Hepatocyte (in vitro differentiated cells): ENCODE results near the gene ICE1. TPM values are rescaled to one million over a fixed set of nuclear protein-coding genes. Genes with fewer than 3 reads are reported as not detected.

Source experiments
- DNase-seq: peaks from one replicate; pipeline ENCODE4 v3.0.0-alpha.2; 2016; ENCODE audit warnings: low spot score
- H2AFZ ChIP-seq: fragments of 200-600 bp; sonication (generic); 2 replicates; pipeline ENCODE4 v1.6.0; 2016; ENCODE audit warnings: antibody characterized with exemption, mild to moderate bottlenecking
- H3K27ac ChIP-seq: fragments of 200-600 bp; sonication (generic); 2 replicates; pipeline ENCODE4 v1.5.1; 2016; ENCODE audit warnings: mild to moderate bottlenecking
- H3K27me3 ChIP-seq: fragments of 200-600 bp; sonication (generic); 2 replicates; pipeline ENCODE4 v1.6.1; 2016
- H3K36me3 ChIP-seq: fragments of 200-600 bp; sonication (generic); replicated peaks from 2 replicates; pipeline ENCODE4 v1.5.1; 2016; ENCODE audit warnings: low read depth; ENCODE audit not compliant: insufficient read depth
- H3K4me1 ChIP-seq: fragments of 200-600 bp; sonication (generic); 2 replicates; pipeline ENCODE4 v1.5.1; 2016; ENCODE audit warnings: mild to moderate bottlenecking, moderate library complexity; ENCODE audit not compliant: insufficient read depth
- H3K4me2 ChIP-seq: fragments of 200-600 bp; sonication (generic); 2 replicates; pipeline ENCODE4 v1.6.0; 2016
- H3K4me3 ChIP-seq: fragments of 200-600 bp; sonication (generic); 2 replicates; pipeline ENCODE4 v1.5.1; 2016; ENCODE audit warnings: mild to moderate bottlenecking
- H3K79me2 ChIP-seq: fragments of 200-600 bp; sonication (generic); 2 replicates; pipeline ENCODE4 v1.6.0; 2017; ENCODE audit warnings: mild to moderate bottlenecking
- H3K9me2 ChIP-seq: fragments of 200-600 bp; sonication (generic); replicated peaks from 2 replicates; pipeline ENCODE4 v1.6.0; 2017; ENCODE audit warnings: mild to moderate bottlenecking; ENCODE audit not compliant: insufficient read depth
- H3K9me3 ChIP-seq: fragments of 200-600 bp; sonication (generic); 2 replicates; pipeline ENCODE4 v1.5.1; 2016; ENCODE audit warnings: low read depth, mild to moderate bottlenecking
- H4K20me1 ChIP-seq: fragments of 200-600 bp; sonication (generic); 2 replicates; pipeline ENCODE4 v1.6.0; 2016; ENCODE audit warnings: mild to moderate bottlenecking; ENCODE audit not compliant: insufficient read depth, poor library complexity, severe bottlenecking
- EZH2 ChIP-seq: fragments of 200-600 bp; sonication (generic); IDR thresholded peaks from 2 replicates; pipeline ENCODE4 v1.6.1; 2016; ENCODE audit warnings: antibody characterized with exemption, mild to moderate bottlenecking, borderline replicate concordance
- EZH2phosphoT487 ChIP-seq: fragments of 200-600 bp; sonication (generic); IDR thresholded peaks from one replicate; pipeline ENCODE4 v1.6.1; 2018; ENCODE audit warnings: antibody characterized with exemption, mild to moderate bottlenecking, low read depth, moderate library complexity; ENCODE audit not compliant: unreplicated experiment, severe bottlenecking
- WGBS: methylation state at CpG from one replicate; pipeline ENCODE4 v1.1.6; 2016; ENCODE audit warnings: low lambda C conversion rate; ENCODE audit errors: missing lambda C conversion rate; 5-methylcytosine and 5-hydroxymethylcytosine counted together
- polyA plus RNA-seq: library from polyadenylated mRNA; unstranded; fragments of >200 nt; fragmentation: Nextera tagmentation; extraction: Ambion mirVana; gene quantifications from 2 replicates; pipeline ENCODE4 v1.2.1, GENCODE V29; 2016
- total RNA-seq: library from RNA; depleted of rRNA; stranded (reverse); fragments of >200 nt; gene quantifications from 2 replicates; pipeline ENCODE4 v1.2.3, GENCODE V29; 2014
- TF ChIP-seq, protein P1 (sequence below): fragments of 200-600 bp; sonication (generic); IDR thresholded peaks from 2 replicates; pipeline ENCODE4 v1.5.1; 2016; ENCODE audit warnings: antibody characterized with exemption, mild to moderate bottlenecking; ENCODE audit not compliant: poor library complexity

Gene ICE1
- total and polyA plus RNA-seq, 2 experiments from 2014 or later = 9.5 to 26.5 TPM

GRCh38 chr5:5481206-5481605 is 58.7 kb downstream of the ICE1 start:
- no peak overlapping the region for H3K4me2 ChIP-seq
- H3K4me3 ChIP-seq = no peak overlapping the region
- no peaks in the 10 kb centered on the region for H3K27me3 ChIP-seq
- H4K20me1 ChIP-seq = no peaks in the 10 kb centered on the region
- H3K9me3 ChIP-seq = no peaks in the 10 kb centered on the region
- no peaks in the 10 kb centered on the region for H3K9me2 ChIP-seq
- no peak overlapping the region for H2AFZ ChIP-seq
- no peak overlapping the region for H3K27ac ChIP-seq
- 93% methylated on average over 3 of the region's 3 CpGs for WGBS
- peaks cover 7% of the 10 kb centered on the region for H3K36me3 ChIP-seq
- no peak for DNase-seq
- H3K79me2 ChIP-seq = no peaks in the 10 kb centered on the region
- TF ChIP-seq, protein P1, sequence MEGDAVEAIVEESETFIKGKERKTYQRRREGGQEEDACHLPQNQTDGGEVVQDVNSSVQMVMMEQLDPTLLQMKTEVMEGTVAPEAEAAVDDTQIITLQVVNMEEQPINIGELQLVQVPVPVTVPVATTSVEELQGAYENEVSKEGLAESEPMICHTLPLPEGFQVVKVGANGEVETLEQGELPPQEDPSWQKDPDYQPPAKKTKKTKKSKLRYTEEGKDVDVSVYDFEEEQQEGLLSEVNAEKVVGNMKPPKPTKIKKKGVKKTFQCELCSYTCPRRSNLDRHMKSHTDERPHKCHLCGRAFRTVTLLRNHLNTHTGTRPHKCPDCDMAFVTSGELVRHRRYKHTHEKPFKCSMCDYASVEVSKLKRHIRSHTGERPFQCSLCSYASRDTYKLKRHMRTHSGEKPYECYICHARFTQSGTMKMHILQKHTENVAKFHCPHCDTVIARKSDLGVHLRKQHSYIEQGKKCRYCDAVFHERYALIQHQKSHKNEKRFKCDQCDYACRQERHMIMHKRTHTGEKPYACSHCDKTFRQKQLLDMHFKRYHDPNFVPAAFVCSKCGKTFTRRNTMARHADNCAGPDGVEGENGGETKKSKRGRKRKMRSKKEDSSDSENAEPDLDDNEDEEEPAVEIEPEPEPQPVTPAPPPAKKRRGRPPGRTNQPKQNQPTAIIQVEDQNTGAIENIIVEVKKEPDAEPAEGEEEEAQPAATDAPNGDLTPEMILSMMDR = no peak
- TF ChIP-seq EZH2 (no peak), EZH2phosphoT487 (no peak)
- no peaks in the 10 kb centered on the region for H3K4me1 ChIP-seq

GRCh38 chr5:5481633-5482032 is 59.2 kb downstream of the ICE1 start:
- no peak overlapping the region for H3K27ac ChIP-seq
- no peaks in the 10 kb centered on the region for H3K79me2 ChIP-seq
- no peaks in the 10 kb centered on the region for H3K27me3 ChIP-seq
- TF ChIP-seq, protein P1 = no peak
- TF ChIP-seq EZH2phosphoT487 (no peak), EZH2 (no peak)
- no peak overlapping the region for H3K4me3 ChIP-seq
- H3K4me2 ChIP-seq = no peak overlapping the region
- H3K36me3 ChIP-seq = peaks cover 7% of the 10 kb centered on the region
- no peaks in the 10 kb centered on the region for H3K9me2 ChIP-seq
- no peaks in the 10 kb centered on the region for H4K20me1 ChIP-seq
- H3K4me1 ChIP-seq = no peaks in the 10 kb centered on the region
- no peaks in the 10 kb centered on the region for H3K9me3 ChIP-seq
- WGBS = 97% methylated on average over 4 of the region's 4 CpGs
- no peak overlapping the region for H2AFZ ChIP-seq
- DNase-seq = no peak

DNA sequence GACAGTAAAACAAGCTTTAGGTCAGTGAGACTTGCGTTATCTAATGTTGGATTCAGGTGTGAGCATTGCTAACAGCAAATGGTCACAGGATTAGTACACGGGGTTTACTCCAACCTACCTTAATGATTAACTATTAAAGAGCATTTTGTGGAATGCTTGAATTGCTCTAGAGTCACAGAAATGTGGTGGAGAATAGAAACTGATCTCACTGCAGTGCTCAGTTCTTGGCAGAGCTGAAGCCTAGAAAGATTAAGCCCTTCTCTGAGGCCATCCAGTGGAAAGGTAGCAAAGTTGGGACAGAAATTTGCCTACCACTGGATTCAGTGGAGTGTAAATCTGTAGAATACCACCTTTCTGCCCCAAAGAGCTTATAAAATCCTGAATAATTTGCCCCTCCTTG is 60.9 kb downstream of the ICE1 start:
- 74% methylated on average over 2 of the region's 2 CpGs for WGBS
- H3K4me2 ChIP-seq = no peak overlapping the region

DNA sequence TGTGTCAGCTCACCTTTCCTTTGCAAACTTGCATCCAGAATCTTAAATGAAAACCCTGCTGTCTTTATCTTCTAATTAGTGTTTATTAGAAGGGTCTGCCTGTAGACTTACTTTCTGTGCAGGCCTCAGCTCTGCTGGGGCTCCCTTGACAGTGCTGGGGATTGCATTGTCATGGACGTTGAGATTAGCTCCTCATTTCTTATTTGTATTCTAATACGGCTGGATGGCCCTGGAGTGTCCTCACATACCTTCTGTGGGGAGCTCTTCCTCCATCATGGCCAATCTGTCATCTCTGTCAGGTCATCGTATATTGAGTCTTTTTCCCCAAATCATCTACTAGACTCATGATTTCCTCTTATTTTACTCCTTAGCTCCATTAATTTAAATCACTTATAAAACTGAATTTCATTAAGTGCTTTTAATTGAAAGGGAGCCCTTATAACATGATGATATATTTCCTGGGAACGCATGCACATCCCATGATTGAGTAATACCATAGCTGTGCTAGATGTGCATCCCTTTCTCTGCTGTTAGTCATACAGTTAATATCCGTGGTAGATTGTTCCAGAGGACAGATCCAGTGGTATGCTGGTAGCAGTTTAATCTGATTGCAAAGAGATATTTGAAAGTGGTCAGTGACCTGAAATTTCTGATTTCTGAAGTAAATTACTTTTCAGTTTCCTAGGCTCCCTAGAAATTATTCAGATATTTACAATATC is 61.6 kb downstream of the ICE1 start:
- no peak for DNase-seq
- Histone ChIP-seq H3K4me3 (no peak overlapping the region), H3K4me1 (no peaks in the 10 kb centered on the region), H3K79me2 (no peaks in the 10 kb centered on the region), H3K9me2 (no peaks in the 10 kb centered on the region), H3K36me3 (no peaks in the 10 kb centered on the region), H3K27me3 (no peaks in the 10 kb centered on the region), H3K9me3 (no peaks in the 10 kb centered on the region), H3K4me2 (no peak overlapping the region), H4K20me1 (no peaks in the 10 kb centered on the region), H2AFZ (no peak overlapping the region), H3K27ac (no peak overlapping the region)
- TF ChIP-seq EZH2 = no peak
- TF ChIP-seq EZH2phosphoT487 = no peak
- TF ChIP-seq, protein P1 = no peak
- 80% methylated on average over 5 of the region's 5 CpGs for WGBS

More for the DNA sequence above, 60.9 kb downstream of the ICE1 start:
- Histone ChIP-seq H3K4me3 (no peak overlapping the region), H4K20me1 (no peaks in the 10 kb centered on the region), H3K9me3 (no peaks in the 10 kb centered on the region), H3K27ac (no peak overlapping the region), H3K4me1 (no peaks in the 10 kb centered on the region), H3K36me3 (no peaks in the 10 kb centered on the region), H3K27me3 (no peaks in the 10 kb centered on the region), H3K9me2 (no peaks in the 10 kb centered on the region), H2AFZ (no peak overlapping the region), H3K79me2 (no peaks in the 10 kb centered on the region)
- no peak for DNase-seq
- no peak for TF ChIP-seq EZH2phosphoT487
